K562 (cell line): ENCODE measurements around the gene INPP5E. TPM values are rescaled to one million over a fixed set of nuclear protein-coding genes. Genes with fewer than 3 reads are reported as not detected.

Experiments
- GATAD2B ChIP-seq: fragments of 450-650 bp; IDR thresholded peaks from 2 replicates; pipeline ENCODE4 v1.6.1; 2017; ENCODE audit warnings: mild to moderate bottlenecking, borderline replicate concordance
- GTF2B ChIP-seq: IDR thresholded peaks from 2 replicates; pipeline ENCODE4 v1.6.1; 2011; ENCODE audit not compliant: insufficient read length; ENCODE audit errors: extremely low read depth
- HMGN3 ChIP-seq: IDR thresholded peaks from 2 replicates; pipeline ENCODE4 v1.6.1; 2011; ENCODE audit warnings: borderline replicate concordance, low read depth, mild to moderate bottlenecking, mixed read lengths, low read length; ENCODE audit not compliant: insufficient read length; ENCODE audit errors: extremely low read depth
- MGA ChIP-seq: fragments of 450-650 bp; IDR thresholded peaks from 2 replicates; pipeline ENCODE4 v1.6.1; 2016; ENCODE audit warnings: mild to moderate bottlenecking, moderate library complexity
- POLR2AphosphoS5 ChIP-seq: IDR thresholded peaks from 2 replicates; pipeline ENCODE4 v1.6.1; 2011; ENCODE audit warnings: mild to moderate bottlenecking, low read depth, low read length, moderate library complexity; ENCODE audit not compliant: control insufficient read depth, insufficient read depth
- TFE3 ChIP-seq: fragments of 450-650 bp; formaldehyde crosslinking; IDR thresholded peaks from 2 replicates; pipeline ENCODE4 v1.4.0; 2020; ENCODE audit warnings: mild to moderate bottlenecking, mixed read lengths
- ZNF592 ChIP-seq: fragments of 450-650 bp; IDR thresholded peaks from 2 replicates; pipeline ENCODE4 v1.6.1; 2017; ENCODE audit warnings: antibody characterized with exemption, mild to moderate bottlenecking
- polyA plus RNA-seq, 8 experiments: library from polyadenylated mRNA; depleted of rRNA in 4 of 8; stranded (reverse) in 5 of 8; unstranded in 3 of 8; fragments of >200 nt; fragmentation: Nextera tagmentation in 2 of 8; fragmentation: Illumina TruSeq in 1 of 8; extraction: Ambion mirVana in 2 of 8; extraction: Trizol in 1 of 8; gene quantifications; 2 replicates each; pipeline versions ENCODE4 v1.2.1 to v1.2.3, GENCODE V29; 2011 to 2014; ENCODE audit warnings: inconsistent platforms in 1 of 8, missing spikeins in 1 of 8
- total RNA-seq, 7 experiments: library from RNA; depleted of rRNA in 6 of 7; stranded (reverse); fragments of >200 nt in 6 of 7; fragmentation: Illumina TruSeq in 2 of 7; extraction: Trizol in 2 of 7; gene quantifications; 2 replicates each; pipeline versions ENCODE4 v1.2.1 to v1.2.3, GENCODE V29; 2011 to 2021; ENCODE audit warnings: low replicate concordance in 1 of 7

INPP5E gene
- total and polyA plus RNA-seq, 9 of the 15 experiments (the other 6 are each of a cell fraction or from before 2014, with no cell fraction given), result 0.38 to 17.4 (median 4.9) TPM

- TF ChIP-seq MGA, result peak; percentile 87; the same call in 1 of the 2 replicates
- no peak for TF ChIP-seq GTF2B
- TF ChIP-seq ZNF592, result no peak
- 0 out of 2 replicates have a peak, but pooled peaks have one; percentile 44 for TF ChIP-seq POLR2AphosphoS5
- TF ChIP-seq HMGN3, result peak; percentile 18
- no peak for TF ChIP-seq TFE3 (CRISPR knock-in tag)
- peak; percentile 39; the same call in 1 of the 2 replicates for TF ChIP-seq GATAD2B
Observed at GRCh38 chr9:136483589-136484152, 44.0 kb upstream of the INPP5E start (continued).
